ENCODE measurements around the gene FOXO6.

DNA sequence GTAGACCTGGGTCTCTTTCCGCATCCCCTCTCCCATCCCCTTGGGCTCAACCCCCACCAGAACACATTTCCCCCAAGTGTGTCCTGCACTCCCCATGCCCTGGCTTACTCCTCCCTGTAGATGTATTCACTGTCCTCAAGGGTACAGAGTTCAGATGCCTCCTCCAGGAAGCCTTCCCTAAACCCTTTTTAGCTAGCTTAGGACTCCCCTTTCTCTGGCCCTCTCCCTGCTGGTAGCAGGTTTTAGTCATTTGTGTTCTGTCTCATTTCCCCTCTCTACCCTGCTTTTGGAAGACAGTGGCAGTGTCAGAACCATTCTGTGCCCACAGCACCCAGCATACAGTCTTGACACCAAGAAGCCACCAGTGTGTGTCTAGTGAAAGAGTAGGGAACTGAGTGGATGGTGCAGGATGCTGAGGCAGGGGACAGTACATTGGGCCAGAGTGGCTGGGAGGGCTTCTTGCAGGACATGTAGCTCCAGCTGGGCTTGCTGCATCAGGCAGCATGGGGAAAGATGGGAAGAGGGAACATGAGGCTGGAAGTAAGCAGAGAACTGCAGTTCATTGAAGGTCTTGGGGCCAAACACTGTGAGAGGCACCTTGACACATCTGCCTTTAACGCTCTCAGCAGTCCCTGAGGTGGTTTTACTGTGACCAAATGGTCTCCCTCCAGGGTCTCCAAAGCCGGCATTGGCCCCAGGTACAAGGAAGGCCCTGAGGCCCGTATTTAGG lies 2.5 kb downstream of the FOXO6 start:
- TF ChIP-seq, protein P1, sequence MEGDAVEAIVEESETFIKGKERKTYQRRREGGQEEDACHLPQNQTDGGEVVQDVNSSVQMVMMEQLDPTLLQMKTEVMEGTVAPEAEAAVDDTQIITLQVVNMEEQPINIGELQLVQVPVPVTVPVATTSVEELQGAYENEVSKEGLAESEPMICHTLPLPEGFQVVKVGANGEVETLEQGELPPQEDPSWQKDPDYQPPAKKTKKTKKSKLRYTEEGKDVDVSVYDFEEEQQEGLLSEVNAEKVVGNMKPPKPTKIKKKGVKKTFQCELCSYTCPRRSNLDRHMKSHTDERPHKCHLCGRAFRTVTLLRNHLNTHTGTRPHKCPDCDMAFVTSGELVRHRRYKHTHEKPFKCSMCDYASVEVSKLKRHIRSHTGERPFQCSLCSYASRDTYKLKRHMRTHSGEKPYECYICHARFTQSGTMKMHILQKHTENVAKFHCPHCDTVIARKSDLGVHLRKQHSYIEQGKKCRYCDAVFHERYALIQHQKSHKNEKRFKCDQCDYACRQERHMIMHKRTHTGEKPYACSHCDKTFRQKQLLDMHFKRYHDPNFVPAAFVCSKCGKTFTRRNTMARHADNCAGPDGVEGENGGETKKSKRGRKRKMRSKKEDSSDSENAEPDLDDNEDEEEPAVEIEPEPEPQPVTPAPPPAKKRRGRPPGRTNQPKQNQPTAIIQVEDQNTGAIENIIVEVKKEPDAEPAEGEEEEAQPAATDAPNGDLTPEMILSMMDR (conservative IDR thresholded peaks at IDR 0.05; ENCODE audit: low read depth in 2 of 2) = no peak
- TF ChIP-seq POLR2AphosphoS5 (IDR thresholded peaks at IDR 0.05; ENCODE audit: low read depth) = no peak
- peak; percentile 11 for TF ChIP-seq EZH2 (IDR thresholded peaks at IDR 0.05; ENCODE audit: low read depth, unreplicated experiment)
- TF ChIP-seq, protein P2, sequence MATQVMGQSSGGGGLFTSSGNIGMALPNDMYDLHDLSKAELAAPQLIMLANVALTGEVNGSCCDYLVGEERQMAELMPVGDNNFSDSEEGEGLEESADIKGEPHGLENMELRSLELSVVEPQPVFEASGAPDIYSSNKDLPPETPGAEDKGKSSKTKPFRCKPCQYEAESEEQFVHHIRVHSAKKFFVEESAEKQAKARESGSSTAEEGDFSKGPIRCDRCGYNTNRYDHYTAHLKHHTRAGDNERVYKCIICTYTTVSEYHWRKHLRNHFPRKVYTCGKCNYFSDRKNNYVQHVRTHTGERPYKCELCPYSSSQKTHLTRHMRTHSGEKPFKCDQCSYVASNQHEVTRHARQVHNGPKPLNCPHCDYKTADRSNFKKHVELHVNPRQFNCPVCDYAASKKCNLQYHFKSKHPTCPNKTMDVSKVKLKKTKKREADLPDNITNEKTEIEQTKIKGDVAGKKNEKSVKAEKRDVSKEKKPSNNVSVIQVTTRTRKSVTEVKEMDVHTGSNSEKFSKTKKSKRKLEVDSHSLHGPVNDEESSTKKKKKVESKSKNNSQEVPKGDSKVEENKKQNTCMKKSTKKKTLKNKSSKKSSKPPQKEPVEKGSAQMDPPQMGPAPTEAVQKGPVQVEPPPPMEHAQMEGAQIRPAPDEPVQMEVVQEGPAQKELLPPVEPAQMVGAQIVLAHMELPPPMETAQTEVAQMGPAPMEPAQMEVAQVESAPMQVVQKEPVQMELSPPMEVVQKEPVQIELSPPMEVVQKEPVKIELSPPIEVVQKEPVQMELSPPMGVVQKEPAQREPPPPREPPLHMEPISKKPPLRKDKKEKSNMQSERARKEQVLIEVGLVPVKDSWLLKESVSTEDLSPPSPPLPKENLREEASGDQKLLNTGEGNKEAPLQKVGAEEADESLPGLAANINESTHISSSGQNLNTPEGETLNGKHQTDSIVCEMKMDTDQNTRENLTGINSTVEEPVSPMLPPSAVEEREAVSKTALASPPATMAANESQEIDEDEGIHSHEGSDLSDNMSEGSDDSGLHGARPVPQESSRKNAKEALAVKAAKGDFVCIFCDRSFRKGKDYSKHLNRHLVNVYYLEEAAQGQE (IDR thresholded peaks at IDR 0.05; ENCODE audit: unreplicated experiment) = no peak
